ENCODE measurements around the gene FGF22.

Gene FGF22

GRCh38 chr19:634975-635652 is 4.6 kb upstream of the FGF22 start:
- in situ Hi-C loops (cut with HindIII; ENCODE audit: low pct_ligation_motif_present, low pct_unique_long_range_greater_than_20kb, low sequenced_read_pairs) = no loop called here
- no peak for DNase-seq

- in situ Hi-C loops (cut with HindIII; ENCODE audit: low pct_ligation_motif_present, low pct_unique_long_range_greater_than_20kb, low sequenced_read_pairs) = no loop called here
- DNase-seq = no peak
These were observed 800 bp upstream of the FGF22 start for GRCh38 chr19:638906-639252.

- no peak for DNase-seq
- in situ Hi-C loops (cut with HindIII; ENCODE audit: low pct_ligation_motif_present, low pct_unique_long_range_greater_than_20kb, low sequenced_read_pairs) = no loop called here
These were observed 481 bp downstream of the FGF22 start for GRCh38 chr19:640161-640558.

- in situ Hi-C loops (cut with HindIII; ENCODE audit: low pct_ligation_motif_present, low pct_unique_long_range_greater_than_20kb, low sequenced_read_pairs) = no loop called here
- DNase-seq = no peak
These were observed 1.0 kb downstream of the FGF22 start for GRCh38 chr19:640606-641189.

- DNase-seq = no peak
- in situ Hi-C loops (cut with HindIII; ENCODE audit: low pct_ligation_motif_present, low pct_unique_long_range_greater_than_20kb, low sequenced_read_pairs) = no loop called here
These were observed 2.0 kb downstream of the FGF22 start for GRCh38 chr19:641702-642101.

- DNase-seq = no peak
- in situ Hi-C loops (cut with HindIII; ENCODE audit: low pct_ligation_motif_present, low pct_unique_long_range_greater_than_20kb, low sequenced_read_pairs) = no loop called here
These were observed 3.4 kb downstream of the FGF22 start for GRCh38 chr19:642767-643727.

- in situ Hi-C loops (cut with HindIII; ENCODE audit: low pct_ligation_motif_present, low pct_unique_long_range_greater_than_20kb, low sequenced_read_pairs) = no loop called here
- no peak for DNase-seq
These were observed 4.1 kb downstream of the FGF22 start for GRCh38 chr19:643736-644135.

GRCh38 chr19:644363-644762 is 4.7 kb downstream of the FGF22 start:
- no peak for DNase-seq
- in situ Hi-C loops (cut with HindIII; ENCODE audit: low pct_ligation_motif_present, low pct_unique_long_range_greater_than_20kb, low sequenced_read_pairs) = no loop called here

GRCh38 chr19:644789-645188 is 5.1 kb downstream of the FGF22 start:
- in situ Hi-C loops (cut with HindIII; ENCODE audit: low pct_ligation_motif_present, low pct_unique_long_range_greater_than_20kb, low sequenced_read_pairs) = no loop called here
- no peak for DNase-seq

GRCh38 chr19:645912-646778 is 6.5 kb downstream of the FGF22 start:
- in situ Hi-C loops (cut with HindIII; ENCODE audit: low pct_ligation_motif_present, low pct_unique_long_range_greater_than_20kb, low sequenced_read_pairs) = no loop called here
- DNase-seq = no peak

GRCh38 chr19:646779-647565 is 7.3 kb downstream of the FGF22 start:
- in situ Hi-C loops (cut with HindIII; ENCODE audit: low pct_ligation_motif_present, low pct_unique_long_range_greater_than_20kb, low sequenced_read_pairs) = no loop called here
- DNase-seq = no peak

- no peak for DNase-seq
- in situ Hi-C loops (cut with HindIII; ENCODE audit: low pct_ligation_motif_present, low pct_unique_long_range_greater_than_20kb, low sequenced_read_pairs) = no loop called here
These were observed 8.0 kb downstream of the FGF22 start for GRCh38 chr19:647566-648284.

- DNase-seq = no peak
- in situ Hi-C loops (cut with HindIII; ENCODE audit: low pct_ligation_motif_present, low pct_unique_long_range_greater_than_20kb, low sequenced_read_pairs) = no loop called here
These were observed 8.6 kb downstream of the FGF22 start for GRCh38 chr19:648305-648704.

- in situ Hi-C loops (cut with HindIII; ENCODE audit: low pct_ligation_motif_present, low pct_unique_long_range_greater_than_20kb, low sequenced_read_pairs) = no loop called here
These were observed 9.5 kb downstream of the FGF22 start for GRCh38 chr19:648904-649801.

GRCh38 chr19:650121-650520 is 10.4 kb downstream of the FGF22 start:
- no peak for DNase-seq

More at GRCh38 chr19:648904-649801, 9.5 kb downstream of the FGF22 start:
- no peak for DNase-seq

GRCh38 chr19:651114-651818 is 11.6 kb downstream of the FGF22 start:
- no peak for DNase-seq
- in situ Hi-C loops (cut with HindIII; ENCODE audit: low pct_ligation_motif_present, low pct_unique_long_range_greater_than_20kb, low sequenced_read_pairs) = no loop called here

More at GRCh38 chr19:650121-650520, 10.4 kb downstream of the FGF22 start:
- in situ Hi-C loops (cut with HindIII; ENCODE audit: low pct_ligation_motif_present, low pct_unique_long_range_greater_than_20kb, low sequenced_read_pairs) = no loop called here

Data from ACHN (cell line).